NCI-H1105 treated with DMSO at 0.1 percent for 48 hours (cell line): Measurements from ENCODE around the gene FARSA.
"Not testable (repeated sequence)": the region's sequence is repeated elsewhere in the genome, so short reads cannot be mapped to it uniquely, and the experiment has no call there.

Experiments used
- DNase-seq: peaks from one replicate; lab custom pipeline; 2025; lab: John Stamatoyannopoulos, UW

The FARSA gene

DNA sequence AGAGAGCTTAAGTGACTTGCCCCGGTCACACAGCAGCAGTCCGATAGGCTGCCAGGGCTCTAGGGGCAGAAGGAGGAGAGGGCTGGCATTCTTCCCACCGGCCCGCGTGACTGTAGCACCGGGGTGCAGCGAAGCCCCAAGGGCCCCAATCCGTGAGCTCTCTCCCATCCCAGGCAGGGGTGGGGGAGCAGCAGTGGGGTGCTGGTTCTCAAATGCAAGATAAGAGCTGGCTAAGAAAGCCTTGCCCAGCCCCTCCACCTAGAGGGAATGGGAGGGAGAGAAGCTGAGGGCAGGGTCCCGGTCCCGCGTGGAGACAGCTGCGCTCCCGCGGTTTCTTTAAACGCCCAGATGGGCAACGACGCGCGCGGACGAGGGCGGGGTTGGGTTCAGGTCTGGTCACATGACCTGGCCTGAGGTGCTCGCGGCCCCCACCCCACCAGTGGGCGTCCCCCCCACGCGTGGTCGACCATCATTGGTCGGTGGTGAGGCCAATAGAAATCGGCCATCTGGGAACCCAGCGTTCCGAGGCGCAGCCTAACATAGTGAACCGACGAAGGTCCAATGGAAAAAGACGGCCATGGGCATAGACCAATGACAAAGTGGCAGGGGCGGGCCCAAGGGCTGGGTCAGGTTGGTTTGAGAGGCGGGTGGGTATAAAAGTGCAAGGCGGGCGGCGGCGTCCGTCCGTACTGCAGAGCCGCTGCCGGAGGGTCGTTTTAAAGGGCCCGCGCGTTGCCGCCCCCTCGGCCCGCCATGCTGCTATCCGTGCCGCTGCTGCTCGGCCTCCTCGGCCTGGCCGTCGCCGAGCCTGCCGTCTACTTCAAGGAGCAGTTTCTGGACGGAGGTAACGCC, 4.6 kb upstream of the FARSA start, which contains the start of gene CALR:
TSS of gene CALR (plus strand) at position 683 of the 852 bp plus-strand sequence. CDS start at position 754, 71 bp downstream.
- peak; percentile 99 for DNase-seq

GRCh38 chr19:12937093-12937926, 3.8 kb upstream of the FARSA start:
- no peak for DNase-seq

GRCh38 chr19:12936582-12936981, 3.1 kb upstream of the FARSA start:
- DNase-seq: no peak

DNA sequence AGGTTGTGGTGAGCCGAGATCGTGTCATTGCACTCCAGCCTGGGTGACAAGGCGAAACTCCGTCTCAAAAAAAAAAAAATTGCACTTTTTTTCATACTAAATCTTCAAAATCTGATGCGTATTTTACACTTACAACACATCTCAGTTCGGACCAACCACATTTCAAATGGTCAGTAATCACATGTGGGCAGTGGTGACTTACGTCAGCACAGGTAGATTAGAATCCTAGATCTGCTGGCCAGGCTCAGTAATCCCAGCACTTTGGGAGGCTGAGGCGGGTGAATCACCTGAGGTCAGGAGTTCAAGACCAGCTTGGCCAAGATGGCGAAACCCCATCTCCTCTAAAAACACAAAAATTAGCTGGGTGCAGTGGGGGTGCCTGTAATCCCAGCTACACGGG, 1.6 kb upstream of the FARSA start:
- no peak for DNase-seq

- DNase-seq: no peak
Observed at GRCh38 chr19:12932392-12933286, 872 bp downstream of the FARSA start.

DNA sequence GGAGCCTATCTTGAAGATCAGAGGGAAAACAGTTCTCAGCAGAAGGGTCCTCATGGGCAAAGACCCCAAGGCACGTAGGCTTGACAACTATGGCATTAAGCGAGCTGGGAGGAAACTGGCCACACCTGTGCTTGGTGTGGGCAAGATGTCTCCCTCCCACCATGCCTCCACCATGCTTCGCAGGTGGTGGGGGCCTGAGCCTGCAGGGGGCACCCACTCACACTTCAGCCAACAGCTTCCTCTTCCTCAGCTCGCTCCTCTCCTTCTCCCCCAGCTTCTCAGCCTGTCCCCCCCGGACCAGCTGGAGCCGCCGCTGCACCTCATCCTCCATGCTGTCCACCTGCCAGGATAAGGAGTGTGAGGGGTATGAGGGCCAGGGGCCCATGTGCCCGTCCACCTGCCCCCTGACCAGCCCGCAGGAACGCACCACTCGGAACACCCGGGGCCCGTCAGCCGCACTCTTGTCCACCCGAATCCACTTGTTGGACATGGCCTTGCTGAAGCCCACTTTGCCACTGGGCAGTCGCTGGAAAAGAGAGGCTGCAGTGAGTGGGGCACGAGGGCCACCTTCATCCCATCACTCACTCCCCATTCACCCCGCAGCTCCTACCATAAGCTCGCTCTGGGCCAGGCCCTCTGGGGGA, 3.4 kb downstream of the FARSA start:
- DNase-seq: no peak

- no peak for DNase-seq
Observed at GRCh38 chr19:12924621-12925310, 8.7 kb downstream of the FARSA start.

GRCh38 chr19:12922959-12923358, 10.6 kb downstream of the FARSA start:
- no peak for DNase-seq

- DNase-seq: no peak
Observed at GRCh38 chr19:12921047-12921446, 12.5 kb downstream of the FARSA start.

GRCh38 chr19:12918253-12918652, 15.3 kb downstream of the FARSA start:
- no peak for DNase-seq

GRCh38 chr19:12915860-12916259, 17.7 kb downstream of the FARSA start:
- DNase-seq: not testable (repeated sequence)

DNA sequence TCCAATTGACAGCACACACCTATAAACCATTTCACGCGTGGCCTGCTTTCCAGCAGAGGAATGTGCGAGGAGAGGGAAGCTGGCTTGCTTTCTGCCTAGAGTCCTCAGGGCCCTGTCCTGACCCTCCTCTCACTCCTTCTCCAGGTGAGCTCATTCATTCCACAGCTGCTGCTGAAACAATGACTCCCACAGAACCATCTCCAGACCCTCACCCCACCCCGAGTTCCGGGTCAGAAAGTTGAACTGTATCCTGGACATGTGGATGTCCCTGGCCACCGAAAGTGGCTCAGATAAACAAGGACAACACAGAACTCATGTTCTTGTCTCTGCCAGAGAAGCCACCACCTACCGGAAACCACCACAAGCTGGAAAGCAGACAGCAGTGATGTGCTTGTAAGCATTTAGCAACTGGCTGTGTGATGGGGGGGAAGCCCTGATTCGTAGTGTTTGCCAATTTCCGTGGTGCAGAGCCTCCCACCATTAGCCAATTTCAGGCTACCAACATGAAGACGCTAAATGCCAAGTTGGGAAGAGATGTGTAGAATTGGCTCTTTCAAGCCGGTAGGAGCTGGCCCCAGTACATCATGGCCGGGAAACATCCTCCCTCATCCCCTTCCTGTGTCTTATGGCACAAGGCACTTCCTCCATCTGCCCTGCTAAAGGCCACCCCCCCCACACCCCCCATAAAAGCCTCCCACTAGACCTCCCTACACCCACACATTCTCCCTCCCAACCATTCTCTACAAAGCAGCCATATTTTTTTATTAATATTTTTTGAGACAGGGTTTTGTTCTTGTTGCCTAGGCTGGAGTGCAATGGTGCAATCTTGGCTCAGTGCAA, 19.4 kb downstream of the FARSA start:
- no peak for DNase-seq

DNA sequence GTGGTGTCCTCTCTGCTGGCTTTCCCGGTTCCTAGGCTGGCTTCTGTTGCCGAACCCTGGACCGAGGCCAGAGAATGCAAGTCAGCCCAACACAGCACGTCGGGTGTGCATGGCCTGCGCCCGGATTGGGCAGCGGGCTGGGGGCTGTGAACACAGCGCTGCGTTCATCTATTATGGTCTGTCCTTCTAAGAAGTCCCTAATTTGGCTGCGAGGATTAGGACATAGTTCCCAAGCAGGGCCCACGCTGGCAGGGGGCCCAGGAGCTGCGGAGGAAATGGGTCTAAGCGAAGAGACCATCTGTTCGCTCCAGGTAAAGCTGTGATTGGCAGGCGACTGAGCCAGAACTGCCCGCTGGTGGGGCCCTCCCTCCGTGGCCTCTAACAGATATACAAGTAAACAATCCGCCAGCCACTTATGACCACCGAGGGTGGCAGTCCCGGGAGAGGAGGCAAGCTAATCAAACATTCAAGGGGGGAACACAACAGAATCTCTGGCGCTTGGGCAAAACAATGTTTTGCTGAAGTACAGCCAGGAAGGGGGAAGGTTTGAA, 20.4 kb downstream of the FARSA start:
- peak; percentile 99 for DNase-seq

GRCh38 chr19:12912571-12912970, 20.9 kb downstream of the FARSA start:
- peak; percentile 97 for DNase-seq

DNA sequence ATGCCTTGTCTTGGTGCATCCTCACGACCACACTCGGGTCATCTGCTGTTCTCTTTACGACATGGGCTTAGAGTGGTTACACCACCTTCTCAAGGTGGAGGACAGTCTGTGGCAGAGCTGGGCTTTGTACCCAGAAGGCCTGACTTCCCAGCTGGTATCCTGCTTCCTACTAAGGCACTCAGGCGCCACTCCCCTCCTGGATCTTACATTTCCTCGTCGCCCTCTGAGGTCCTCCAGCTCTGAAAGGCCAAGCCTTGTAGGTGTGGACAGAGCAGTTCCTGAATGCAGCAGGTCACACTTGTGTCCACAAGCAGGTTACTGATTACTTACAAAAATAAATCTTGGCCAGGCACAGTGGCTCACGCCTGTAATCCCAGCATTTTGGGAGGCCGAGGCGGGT, 26.3 kb downstream of the FARSA start:
- DNase-seq: no peak

DNA sequence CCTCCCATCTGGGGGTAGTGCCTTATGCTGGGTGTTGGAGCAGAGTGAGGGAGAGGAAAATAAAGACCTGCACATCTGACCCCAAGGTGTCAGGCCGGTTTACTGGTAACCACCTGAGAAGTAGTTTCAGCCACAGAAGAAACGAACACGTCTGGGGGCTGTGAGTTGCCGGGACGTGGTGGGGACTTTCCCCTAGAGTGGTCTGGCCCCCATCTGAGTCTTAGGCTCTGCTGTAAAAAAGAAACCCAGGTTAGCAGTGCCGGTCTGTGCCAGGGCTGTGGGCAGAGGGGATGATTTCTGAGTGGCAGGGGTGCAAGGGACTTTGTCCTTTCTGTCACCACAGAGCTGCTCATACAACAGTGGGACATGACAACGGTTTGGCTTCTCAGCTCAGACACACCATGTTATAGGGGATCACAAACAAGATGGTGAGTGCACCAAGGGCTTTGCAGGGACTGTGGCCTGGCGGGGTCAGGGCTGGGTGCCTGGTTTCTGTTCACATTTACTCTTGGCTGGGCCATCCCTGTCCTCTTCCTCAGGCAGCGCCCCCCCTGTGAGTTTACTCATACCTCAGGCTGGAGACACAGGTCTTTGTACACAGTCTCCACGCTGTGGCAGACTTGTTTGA, 33.5 kb downstream of the FARSA start:
- DNase-seq: no peak

DNA sequence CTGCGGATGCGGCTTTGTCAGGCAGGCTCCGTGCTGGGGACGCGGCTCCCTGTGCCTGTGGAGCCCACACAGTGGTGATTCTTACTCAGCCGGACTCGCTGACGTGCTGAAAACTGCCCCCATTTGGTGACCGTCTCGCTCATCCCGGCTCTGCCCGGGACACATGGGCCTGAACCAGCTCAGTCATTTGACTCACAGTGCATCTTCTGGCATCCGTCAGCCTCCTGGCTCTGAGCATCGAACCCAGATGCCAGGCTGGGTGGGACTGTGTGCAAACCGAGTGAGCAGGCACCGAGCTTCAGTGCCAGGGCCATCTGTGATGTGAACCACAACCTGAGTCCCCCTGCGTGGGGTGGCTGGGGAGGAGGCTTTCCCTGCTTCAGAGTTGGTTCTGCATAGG, 37.1 kb downstream of the FARSA start:
- DNase-seq: no peak

DNA sequence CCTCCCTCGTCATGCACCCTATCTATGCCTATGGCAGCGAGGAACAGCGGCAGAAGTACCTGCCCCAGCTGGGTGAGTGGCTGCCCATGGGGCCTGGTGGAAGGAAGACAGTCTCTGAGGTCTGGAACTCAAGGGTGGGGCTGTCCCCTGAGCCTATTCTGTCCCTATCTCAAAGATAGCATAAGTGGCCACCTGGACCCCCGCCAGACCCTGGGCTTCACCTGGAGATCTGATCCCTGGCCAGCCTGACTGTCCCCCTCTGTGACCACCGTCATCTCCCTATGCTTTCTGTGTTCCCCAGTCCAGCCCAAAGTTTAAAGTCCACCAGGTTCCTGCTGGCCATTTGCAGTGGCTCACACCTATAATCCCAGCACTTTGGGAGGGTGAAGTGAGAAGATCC, 39.9 kb downstream of the FARSA start:
- no peak for DNase-seq

- DNase-seq: no peak
Observed at GRCh38 chr19:12891553-12892021, 41.9 kb downstream of the FARSA start.
